ENCODE results near the gene RPL6. TPM values are rescaled to one million over a fixed set of nuclear protein-coding genes. Genes with fewer than 3 reads are reported as not detected.
"Not testable (repeated sequence)": the region's sequence is repeated elsewhere in the genome, so short reads cannot be mapped to it uniquely, and the experiment has no call there.

RPL6 gene
- total RNA-seq, result 1,000 to 10,000 TPM; 1,161 to 1,752 (median 1,687) TPM

DNA sequence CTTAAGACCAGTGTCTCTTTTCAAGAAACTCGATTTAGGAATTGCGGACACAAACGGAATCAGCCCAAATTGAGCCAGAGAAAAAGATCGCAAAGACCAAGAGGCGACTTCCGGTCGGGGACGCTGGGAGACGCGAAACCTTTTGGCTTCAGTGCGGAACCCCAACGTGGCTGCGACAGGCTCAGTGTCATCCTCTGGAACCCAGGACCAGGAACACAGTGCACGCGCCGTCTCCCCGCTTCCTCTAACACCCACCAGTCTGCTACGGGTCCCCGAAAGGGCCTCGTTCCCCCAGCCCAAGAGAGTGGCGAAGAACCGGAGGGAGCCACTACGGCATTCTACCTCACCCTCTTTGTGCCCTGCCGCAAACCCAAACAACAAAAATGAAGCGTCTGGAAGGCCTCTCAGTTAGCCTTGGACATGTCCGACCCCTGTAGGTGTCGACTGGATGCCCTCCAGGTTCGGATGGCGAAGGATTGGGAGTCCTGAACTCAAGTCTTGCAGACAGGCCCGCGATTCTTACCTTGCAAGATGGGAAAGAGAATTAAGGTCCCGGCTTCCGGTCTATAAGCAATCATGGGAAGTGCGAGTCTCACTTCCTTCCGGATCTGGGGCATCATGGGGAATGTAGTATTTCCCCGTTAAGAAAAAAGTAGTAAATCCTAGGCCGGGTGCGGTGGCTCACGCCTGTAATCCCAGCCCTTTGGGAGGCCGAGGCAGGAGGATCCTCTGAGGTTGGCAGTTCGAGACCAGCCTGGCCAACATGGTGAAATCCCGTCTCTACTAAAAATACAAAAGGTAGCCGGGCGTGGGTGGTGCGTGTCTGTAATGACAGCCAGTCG lies at the start of gene RPL6:
Gene RPL6 (minus strand): TSS at position 542 of the 842 bp plus-strand sequence. CDS start 949 bp downstream, outside the sequence.
- Histone ChIP-seq H3K27ac (peak within 1 kb of the TSS; percentile 91), H3K4me3 (peak within 1 kb of the TSS; percentile 86), H3K4me1 (peaks cover 21% of the 10 kb centered on the region), H3K36me3 (peaks cover 39% of the 10 kb centered on the region), H3K9me3 (no peaks in the 10 kb centered on the region), H3K27me3 (no peaks in the 10 kb centered on the region)
- peak; percentile 85 for DNase-seq (ENCODE audit: low spot score in 2 of 2)
- 13% methylated on average over 38 of the region's 46 CpGs for WGBS
- TF ChIP-seq, protein P1, sequence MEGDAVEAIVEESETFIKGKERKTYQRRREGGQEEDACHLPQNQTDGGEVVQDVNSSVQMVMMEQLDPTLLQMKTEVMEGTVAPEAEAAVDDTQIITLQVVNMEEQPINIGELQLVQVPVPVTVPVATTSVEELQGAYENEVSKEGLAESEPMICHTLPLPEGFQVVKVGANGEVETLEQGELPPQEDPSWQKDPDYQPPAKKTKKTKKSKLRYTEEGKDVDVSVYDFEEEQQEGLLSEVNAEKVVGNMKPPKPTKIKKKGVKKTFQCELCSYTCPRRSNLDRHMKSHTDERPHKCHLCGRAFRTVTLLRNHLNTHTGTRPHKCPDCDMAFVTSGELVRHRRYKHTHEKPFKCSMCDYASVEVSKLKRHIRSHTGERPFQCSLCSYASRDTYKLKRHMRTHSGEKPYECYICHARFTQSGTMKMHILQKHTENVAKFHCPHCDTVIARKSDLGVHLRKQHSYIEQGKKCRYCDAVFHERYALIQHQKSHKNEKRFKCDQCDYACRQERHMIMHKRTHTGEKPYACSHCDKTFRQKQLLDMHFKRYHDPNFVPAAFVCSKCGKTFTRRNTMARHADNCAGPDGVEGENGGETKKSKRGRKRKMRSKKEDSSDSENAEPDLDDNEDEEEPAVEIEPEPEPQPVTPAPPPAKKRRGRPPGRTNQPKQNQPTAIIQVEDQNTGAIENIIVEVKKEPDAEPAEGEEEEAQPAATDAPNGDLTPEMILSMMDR (IDR thresholded peaks at IDR 0.05), result no peak
- TF ChIP-seq POLR2AphosphoS5 (IDR thresholded peaks at IDR 0.05), result peak; percentile 79 to 98 (median 96)
- no peak for TF ChIP-seq EP300 (IDR thresholded peaks at IDR 0.05)
- TF ChIP-seq POLR2A (IDR thresholded peaks at IDR 0.05), result peak in 1 of 2 donors; percentile 75

DNA sequence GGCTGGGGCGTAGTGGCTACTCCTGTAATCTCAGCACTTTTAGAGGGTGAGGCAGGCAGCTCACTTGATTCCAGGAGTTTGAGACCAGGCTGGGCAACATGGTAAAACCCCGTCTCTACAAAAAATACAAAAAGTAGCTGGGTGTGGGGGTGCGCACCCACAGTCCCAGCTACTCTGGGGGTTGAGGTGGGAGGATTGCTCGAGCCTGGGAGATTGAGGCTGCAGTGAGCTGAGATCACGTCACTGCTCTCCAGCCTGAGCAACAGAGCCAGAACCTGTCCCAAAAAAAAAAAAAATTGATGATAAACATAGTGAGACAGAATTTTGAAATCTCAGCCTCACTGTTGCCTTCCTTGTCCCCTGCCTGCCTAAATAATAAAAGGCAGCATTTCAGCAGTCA lies 49.3 kb upstream of the RPL6 start:
- no peak overlapping the region for H3K27ac ChIP-seq
- DNase-seq (ENCODE audit: low spot score in 2 of 2), result no peak
- no peaks in the 10 kb centered on the region for H3K9me3 ChIP-seq
- H3K36me3 ChIP-seq, result peaks cover 55% of the 10 kb centered on the region
- H3K4me3 ChIP-seq, result no peak overlapping the region
- H3K4me1 ChIP-seq, result no peaks in the 10 kb centered on the region
- WGBS, result 93% methylated on average over 5 of the region's 5 CpGs
- H3K27me3 ChIP-seq, result no peaks in the 10 kb centered on the region
- TF ChIP-seq EP300 (IDR thresholded peaks at IDR 0.05) (no peak), POLR2A (IDR thresholded peaks at IDR 0.05) (no peak), POLR2AphosphoS5 (IDR thresholded peaks at IDR 0.05) (no peak)

DNA sequence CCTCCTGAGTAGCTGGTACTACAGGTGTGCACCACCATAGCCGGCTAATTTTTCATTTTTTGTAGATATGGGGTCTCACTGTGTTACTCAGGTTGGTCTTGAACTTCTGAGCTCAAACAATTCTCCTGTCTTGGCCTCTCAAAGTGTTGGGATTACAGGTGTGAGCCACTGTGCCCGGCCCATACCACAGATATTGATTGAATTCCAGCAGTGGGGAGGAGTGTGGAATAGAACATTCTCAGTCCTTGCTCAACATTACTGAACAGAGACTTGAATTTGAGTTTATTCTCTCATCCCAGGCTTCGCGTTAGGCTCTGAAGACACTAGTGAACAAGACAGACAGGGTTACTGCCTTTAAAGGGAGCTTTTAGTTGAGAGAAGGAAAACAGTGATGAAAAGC lies 48.9 kb upstream of the RPL6 start:
- H3K36me3 ChIP-seq, result peaks cover 60% of the 10 kb centered on the region
- no peak overlapping the region for H3K4me3 ChIP-seq
- 98% methylated on average over 4 of the region's 4 CpGs for WGBS

DNA sequence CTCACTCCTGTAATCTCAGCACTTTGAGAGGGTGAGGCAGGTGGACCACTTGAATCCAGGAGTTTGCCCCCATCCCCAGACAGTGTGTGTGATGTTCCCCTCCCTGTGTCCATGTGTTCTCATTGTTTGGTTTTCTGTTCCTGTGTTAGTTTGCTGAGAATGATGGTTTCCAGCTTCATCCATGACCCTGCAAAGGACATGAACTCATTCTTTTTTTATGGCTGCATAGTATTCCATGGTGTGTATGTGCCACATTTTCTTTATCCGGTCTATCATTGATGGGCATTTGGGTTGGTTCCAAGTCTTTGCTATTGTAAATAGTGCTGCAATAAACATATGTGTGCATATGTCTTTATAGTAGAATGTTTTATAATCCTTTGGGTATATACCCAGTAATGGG lies 47.7 kb upstream of the RPL6 start:
- H3K36me3 ChIP-seq, result peaks cover 70% of the 10 kb centered on the region
- not testable (repeated sequence) for DNase-seq (ENCODE audit: low spot score in 2 of 2); H3K4me1 ChIP-seq; H3K27me3 ChIP-seq; H3K4me3 ChIP-seq; H3K9me3 ChIP-seq; H3K27ac ChIP-seq
- WGBS, result 92% methylated on average over 1 of the region's 1 CpG

More for the DNA sequence above, 48.9 kb upstream of the RPL6 start:
- no peaks in the 10 kb centered on the region for H3K9me3 ChIP-seq
- no peaks in the 10 kb centered on the region for H3K4me1 ChIP-seq
- no peaks in the 10 kb centered on the region for H3K27me3 ChIP-seq
- no peak for DNase-seq (ENCODE audit: low spot score in 2 of 2)
- H3K27ac ChIP-seq, result no peak overlapping the region
- no peak for TF ChIP-seq EP300 (IDR thresholded peaks at IDR 0.05)
- TF ChIP-seq POLR2A (IDR thresholded peaks at IDR 0.05), result no peak
- TF ChIP-seq, protein P1 (IDR thresholded peaks at IDR 0.05), result no peak
- no peak for TF ChIP-seq POLR2AphosphoS5 (IDR thresholded peaks at IDR 0.05)

DNA sequence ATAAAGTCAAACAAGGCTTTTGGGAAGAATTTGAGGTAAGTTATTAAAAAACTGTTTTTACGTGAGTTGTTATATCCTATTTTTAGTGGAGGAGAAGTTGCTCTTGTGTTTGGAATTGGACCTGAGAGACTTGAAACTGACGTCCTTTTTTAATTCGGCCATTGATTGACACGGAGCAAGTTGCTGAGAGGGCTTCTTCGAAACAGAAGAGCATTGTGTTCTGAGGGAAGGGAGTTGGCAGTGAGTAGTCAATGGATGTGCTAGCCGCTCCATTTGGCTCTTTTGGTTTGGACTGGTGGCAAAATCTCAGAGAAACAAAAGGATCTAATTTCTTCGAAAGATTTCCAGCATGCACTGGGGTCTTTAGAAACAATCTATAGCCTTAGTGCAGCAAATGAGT lies 46.6 kb upstream of the RPL6 start:
- no peaks in the 10 kb centered on the region for H3K9me3 ChIP-seq
- WGBS, result 92% methylated on average over 7 of the region's 7 CpGs
- H3K27ac ChIP-seq, result no peak overlapping the region
- no peaks in the 10 kb centered on the region for H3K27me3 ChIP-seq
- no peak for DNase-seq (ENCODE audit: low spot score in 2 of 2)
- TF ChIP-seq, protein P1 (IDR thresholded peaks at IDR 0.05), result no peak
- TF ChIP-seq EP300 (IDR thresholded peaks at IDR 0.05) (no peak), POLR2A (IDR thresholded peaks at IDR 0.05) (no peak), POLR2AphosphoS5 (IDR thresholded peaks at IDR 0.05) (no peak)
- H3K36me3 ChIP-seq, result peaks cover 80% of the 10 kb centered on the region
- no peaks in the 10 kb centered on the region for H3K4me1 ChIP-seq
- H3K4me3 ChIP-seq, result no peak overlapping the region

DNA sequence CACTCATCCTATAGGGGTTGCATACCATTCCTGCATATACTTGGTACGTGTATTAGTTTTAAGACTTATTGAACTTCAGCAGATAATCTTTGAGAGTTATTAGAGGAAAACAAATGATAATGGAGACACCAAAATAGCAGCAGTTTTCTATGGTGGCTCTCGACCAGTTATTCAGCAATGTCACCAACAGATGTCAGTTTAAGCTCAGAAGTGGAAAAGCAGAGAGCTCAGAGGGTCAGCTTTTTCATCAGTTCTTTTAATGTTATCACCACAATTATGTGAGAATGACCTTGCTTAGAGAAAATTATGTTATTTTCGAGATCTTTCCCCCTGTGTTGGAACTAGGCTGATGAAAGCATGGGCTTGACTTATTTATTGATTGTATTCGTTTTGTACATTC lies 41.3 kb upstream of the RPL6 start:
- WGBS, result 90% methylated on average over 4 of the region's 4 CpGs

DNA sequence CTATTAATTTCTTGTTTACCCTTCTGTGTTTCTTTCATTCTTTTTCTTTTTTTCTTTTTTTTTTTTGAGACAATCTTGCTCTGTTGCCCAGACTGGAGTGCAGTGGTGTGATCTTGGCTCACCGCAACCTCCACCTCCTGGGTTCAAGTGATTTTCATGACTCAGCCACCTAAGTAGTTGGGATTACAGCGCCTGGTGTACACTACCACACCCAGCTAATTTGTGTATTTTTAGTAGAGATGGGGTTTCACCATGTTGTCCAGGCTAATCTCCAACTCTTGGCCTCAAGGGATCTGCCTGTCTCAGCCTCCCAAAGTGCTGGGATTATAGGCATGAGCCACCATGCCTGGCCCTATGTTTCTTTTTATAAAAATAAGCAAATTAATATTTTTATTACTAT lies 38.8 kb upstream of the RPL6 start:
- not testable (repeated sequence) for H3K9me3 ChIP-seq; H3K27ac ChIP-seq; DNase-seq (ENCODE audit: low spot score in 2 of 2); H3K27me3 ChIP-seq; H3K4me3 ChIP-seq; H3K4me1 ChIP-seq
- H3K36me3 ChIP-seq, result peaks cover 57% of the 10 kb centered on the region
- WGBS, result 44% methylated on average over 2 of the region's 2 CpGs

More for the DNA sequence above, 41.3 kb upstream of the RPL6 start:
- no peaks in the 10 kb centered on the region for H3K9me3 ChIP-seq
- TF ChIP-seq POLR2AphosphoS5 (IDR thresholded peaks at IDR 0.05) (no peak), POLR2A (IDR thresholded peaks at IDR 0.05) (no peak)
- TF ChIP-seq, protein P1 (IDR thresholded peaks at IDR 0.05), result no peak
- peaks cover 5% of the 10 kb centered on the region for H3K4me1 ChIP-seq
- H3K27ac ChIP-seq, result no peak overlapping the region
- H3K27me3 ChIP-seq, result no peaks in the 10 kb centered on the region
- peaks cover 82% of the 10 kb centered on the region for H3K36me3 ChIP-seq
- DNase-seq (ENCODE audit: low spot score in 2 of 2), result no peak
- no peak overlapping the region for H3K4me3 ChIP-seq

All from suprapubic skin (tissue), 4 donors.